ENCODE data around the gene PER1. TPM values are rescaled to one million over a fixed set of nuclear protein-coding genes. Genes with fewer than 3 reads are reported as not detected.
A peak's percentile ranks its signal among the peaks of the same experiment; 100 is the strongest.

PER1 gene
- total RNA-seq, 1 experiment from 2014 or later: 25.0 TPM

DNA sequence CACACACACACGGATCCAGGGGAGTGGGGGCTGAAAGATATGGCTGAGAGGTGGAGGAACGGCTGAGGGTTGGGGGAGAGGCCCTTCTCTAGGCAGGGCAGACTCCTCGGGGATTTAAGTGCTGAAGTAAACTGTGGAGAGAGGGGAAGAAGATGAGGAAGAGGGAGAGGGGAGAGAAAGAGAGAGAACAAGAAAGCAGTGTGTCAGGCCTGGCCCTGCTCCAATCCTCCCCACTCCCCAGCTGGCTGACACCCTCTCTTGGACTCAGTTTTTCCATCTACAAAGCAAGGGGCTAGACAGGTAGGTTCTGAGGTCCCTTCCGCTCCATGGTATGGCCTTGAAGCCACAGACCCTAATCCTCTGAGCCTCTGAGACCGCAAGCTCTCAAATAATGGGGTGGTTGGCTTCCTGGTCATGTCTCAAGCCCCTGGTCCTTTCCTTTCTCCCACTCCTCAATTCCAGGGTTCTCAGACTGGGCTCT is 8.6 kb upstream of the PER1 start:
- H4K20me1 ChIP-seq (ENCODE audit: low read length): 0 out of 2 replicates have a peak, but pooled peaks cover 2% of the 10 kb centered on the region
- peaks cover 22% of the 10 kb centered on the region for H3K79me2 ChIP-seq (ENCODE audit: low read length)
- no peaks in the 10 kb centered on the region; the same call in 1 of the 2 replicates for H3K36me3 ChIP-seq (ENCODE audit: low read depth, low read length)
- intact Hi-C loops (cut with micrococcal nuclease): no loop called here
- peak overlapping the region; percentile 88; the same call in 1 of the 2 replicates for H3K4me3 ChIP-seq (ENCODE audit: low read length)
- DNase-seq (no peak), ATAC-seq (no peak)
- H3K9me2 ChIP-seq (replicated peaks; ENCODE audit: low read length): no peaks in the 10 kb centered on the region
- TF ChIP-seq EZH2phosphoT487 (IDR thresholded peaks at IDR 0.05; ENCODE audit: borderline replicate concordance, low read length): no peak
- TF ChIP-seq EZH2 (IDR thresholded peaks at IDR 0.05; ENCODE audit: low read length, unreplicated experiment): no peak
- TF ChIP-seq, protein P1, sequence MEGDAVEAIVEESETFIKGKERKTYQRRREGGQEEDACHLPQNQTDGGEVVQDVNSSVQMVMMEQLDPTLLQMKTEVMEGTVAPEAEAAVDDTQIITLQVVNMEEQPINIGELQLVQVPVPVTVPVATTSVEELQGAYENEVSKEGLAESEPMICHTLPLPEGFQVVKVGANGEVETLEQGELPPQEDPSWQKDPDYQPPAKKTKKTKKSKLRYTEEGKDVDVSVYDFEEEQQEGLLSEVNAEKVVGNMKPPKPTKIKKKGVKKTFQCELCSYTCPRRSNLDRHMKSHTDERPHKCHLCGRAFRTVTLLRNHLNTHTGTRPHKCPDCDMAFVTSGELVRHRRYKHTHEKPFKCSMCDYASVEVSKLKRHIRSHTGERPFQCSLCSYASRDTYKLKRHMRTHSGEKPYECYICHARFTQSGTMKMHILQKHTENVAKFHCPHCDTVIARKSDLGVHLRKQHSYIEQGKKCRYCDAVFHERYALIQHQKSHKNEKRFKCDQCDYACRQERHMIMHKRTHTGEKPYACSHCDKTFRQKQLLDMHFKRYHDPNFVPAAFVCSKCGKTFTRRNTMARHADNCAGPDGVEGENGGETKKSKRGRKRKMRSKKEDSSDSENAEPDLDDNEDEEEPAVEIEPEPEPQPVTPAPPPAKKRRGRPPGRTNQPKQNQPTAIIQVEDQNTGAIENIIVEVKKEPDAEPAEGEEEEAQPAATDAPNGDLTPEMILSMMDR (conservative IDR thresholded peaks at IDR 0.05; ENCODE audit: low read depth, low read length): no peak
- H3K4me1 ChIP-seq (ENCODE audit: insufficient read depth, low read length): peaks cover 31% of the 10 kb centered on the region
- no TSS peak for BruUV-seq (replicated peaks)
- no peak overlapping the region for H3K9ac ChIP-seq (ENCODE audit: low read length)
- H2AFZ ChIP-seq (ENCODE audit: low read length): no peak overlapping the region
- peak overlapping the region; percentile 96; the same call in 1 of the 2 replicates for H3K4me2 ChIP-seq (ENCODE audit: low read length)
- CTCF ChIA-PET: no interaction called here
- no peaks in the 10 kb centered on the region for H3K27me3 ChIP-seq (ENCODE audit: low read length)
- no peak overlapping the region for H3K27ac ChIP-seq (ENCODE audit: low read length)
- H3F3A ChIP-seq (ENCODE audit: low read length, unreplicated experiment): no peaks in the 10 kb centered on the region
- POLR2A ChIA-PET (ENCODE audit: unreplicated experiment): no interaction called here
- no peaks in the 10 kb centered on the region for H3K9me3 ChIP-seq (ENCODE audit: low read length)

DNA sequence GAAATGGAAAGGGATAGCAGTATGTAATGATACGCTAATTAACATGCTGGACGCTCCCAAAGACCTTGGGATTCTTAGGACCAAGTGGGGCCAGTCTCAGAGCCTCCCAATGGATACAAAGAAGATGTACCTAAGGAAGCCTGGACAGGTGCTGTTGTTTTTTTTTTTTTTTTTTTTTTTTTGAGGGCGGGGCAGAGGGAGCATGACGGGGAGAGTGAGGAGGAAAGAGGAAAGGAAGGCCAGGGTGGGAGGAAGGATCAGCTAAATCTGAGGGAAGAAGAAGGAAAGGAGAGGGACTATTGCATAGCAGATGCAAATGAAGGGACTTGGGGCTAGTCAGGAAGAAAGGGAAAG is 8.0 kb upstream of the PER1 start:
- Histone ChIP-seq H3K4me1 (ENCODE audit: insufficient read depth, low read length) (peaks cover 35% of the 10 kb centered on the region), H3K4me2 (ENCODE audit: low read length) (no peak overlapping the region), H3K79me2 (ENCODE audit: low read length) (peaks cover 28% of the 10 kb centered on the region), H3K9ac (ENCODE audit: low read length) (no peak overlapping the region), H3K4me3 (ENCODE audit: low read length) (no peak overlapping the region), H3F3A (ENCODE audit: low read length, unreplicated experiment) (no peaks in the 10 kb centered on the region), H3K36me3 (ENCODE audit: low read depth, low read length) (no peaks in the 10 kb centered on the region; the same call in 1 of the 2 replicates), H3K27ac (ENCODE audit: low read length) (no peak overlapping the region), H3K9me2 (replicated peaks; ENCODE audit: low read length) (no peaks in the 10 kb centered on the region), H3K27me3 (ENCODE audit: low read length) (no peaks in the 10 kb centered on the region), H2AFZ (ENCODE audit: low read length) (no peak overlapping the region), H4K20me1 (ENCODE audit: low read length) (peaks cover 8% of the 10 kb centered on the region; the same call in 1 of the 2 replicates), H3K9me3 (ENCODE audit: low read length) (no peaks in the 10 kb centered on the region)
- DNase-seq (no peak), ATAC-seq (no peak)
- TF ChIP-seq EZH2phosphoT487 (IDR thresholded peaks at IDR 0.05; ENCODE audit: borderline replicate concordance, low read length) (no peak), EZH2 (IDR thresholded peaks at IDR 0.05; ENCODE audit: low read length, unreplicated experiment) (no peak)
- TF ChIP-seq, protein P1 (conservative IDR thresholded peaks at IDR 0.05; ENCODE audit: low read depth, low read length): no peak
- BruUV-seq (replicated peaks): no TSS peak
- POLR2A ChIA-PET (ENCODE audit: unreplicated experiment): no interaction called here
- intact Hi-C loops (cut with micrococcal nuclease): no loop called here
- CTCF ChIA-PET: no interaction called here

DNA sequence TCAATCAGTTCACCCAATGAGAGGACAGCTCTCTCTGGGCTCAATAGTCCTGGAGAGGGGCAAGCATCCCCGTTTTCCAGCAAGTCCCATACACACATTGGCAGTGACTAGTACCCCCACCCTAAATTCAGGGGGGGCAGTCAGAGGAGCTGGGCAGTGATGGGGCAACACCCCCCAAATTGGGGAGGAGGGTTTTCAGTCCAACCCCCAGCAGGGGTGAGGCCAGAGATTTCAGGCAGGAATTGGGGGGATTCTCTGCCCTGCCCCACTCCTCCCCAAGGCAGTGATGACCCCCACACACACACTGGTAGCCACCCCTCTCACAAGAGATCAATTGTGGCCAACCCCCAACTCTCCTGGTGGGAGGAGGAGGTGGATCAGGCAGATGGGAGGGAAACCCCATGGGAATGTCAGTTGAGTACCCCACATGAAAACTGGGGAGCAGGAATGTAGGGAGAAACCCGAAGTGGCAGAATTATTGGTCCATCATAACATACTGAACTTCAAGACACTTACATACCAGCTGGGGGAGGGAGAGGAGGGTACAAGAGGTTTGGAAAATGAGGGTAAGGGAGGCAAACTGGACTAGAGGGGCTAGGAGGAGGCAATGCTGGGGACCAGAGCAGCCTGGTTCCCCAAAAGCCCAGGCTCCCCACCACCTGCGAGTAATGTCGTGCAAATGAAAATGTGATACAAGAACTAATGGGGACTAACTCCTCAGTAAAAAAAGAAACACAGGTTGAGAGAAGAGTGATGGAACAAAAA is 7.4 kb upstream of the PER1 start:
- no peak overlapping the region for H3K9ac ChIP-seq (ENCODE audit: low read length)
- H3K4me3 ChIP-seq (ENCODE audit: low read length): no peak overlapping the region
- no peaks in the 10 kb centered on the region for H3K9me3 ChIP-seq (ENCODE audit: low read length)
- no peaks in the 10 kb centered on the region for H3K9me2 ChIP-seq (replicated peaks; ENCODE audit: low read length)
- ChIA-PET CTCF (no interaction called here), POLR2A (ENCODE audit: unreplicated experiment) (no interaction called here)
- H4K20me1 ChIP-seq (ENCODE audit: low read length): peaks cover 13% of the 10 kb centered on the region; the same call in 1 of the 2 replicates
- no peak overlapping the region for H3K4me2 ChIP-seq (ENCODE audit: low read length)
- no peaks in the 10 kb centered on the region; the same call in 1 of the 2 replicates for H3K36me3 ChIP-seq (ENCODE audit: low read depth, low read length)
- H2AFZ ChIP-seq (ENCODE audit: low read length): no peak overlapping the region
- no peaks in the 10 kb centered on the region for H3F3A ChIP-seq (ENCODE audit: low read length, unreplicated experiment)
- TF ChIP-seq EZH2 (IDR thresholded peaks at IDR 0.05; ENCODE audit: low read length, unreplicated experiment): no peak
- TF ChIP-seq EZH2phosphoT487 (IDR thresholded peaks at IDR 0.05; ENCODE audit: borderline replicate concordance, low read length): no peak
- TF ChIP-seq, protein P1 (conservative IDR thresholded peaks at IDR 0.05; ENCODE audit: low read depth, low read length): no peak
- no TSS peak for BruUV-seq (replicated peaks)
- intact Hi-C loops (cut with micrococcal nuclease): no loop called here
- no peak for DNase-seq
- H3K79me2 ChIP-seq (ENCODE audit: low read length): peaks cover 33% of the 10 kb centered on the region
- peaks cover 40% of the 10 kb centered on the region for H3K4me1 ChIP-seq (ENCODE audit: insufficient read depth, low read length)
- no peaks in the 10 kb centered on the region for H3K27me3 ChIP-seq (ENCODE audit: low read length)
- no peak for ATAC-seq
- no peak overlapping the region for H3K27ac ChIP-seq (ENCODE audit: low read length)
